Fibroblast of lung (primary cell): ENCODE data around the gene TMSB4X.

Experiments
- EZH2 ChIP-seq: IDR thresholded peaks from 2 replicates; pipeline ENCODE4 v1.5.1; 2012; ENCODE audit warnings: low read length, control low read depth, mild to moderate bottlenecking; ENCODE audit errors: missing control alignments
- TF ChIP-seq, protein P1 (sequence below), 2 donors: IDR thresholded peaks in 1 of 2; conservative IDR thresholded peaks in 1 of 2; 1 replicate in 1 of 2; 2 replicates in 1 of 2; pipeline ENCODE4 v1.5.1; 2011 to 2012; ENCODE audit warnings: low read length in 2 of 2, control low read depth in 1 of 2, inconsistent platforms in 1 of 2, low read depth in 1 of 2, mild to moderate bottlenecking in 1 of 2

DNA sequence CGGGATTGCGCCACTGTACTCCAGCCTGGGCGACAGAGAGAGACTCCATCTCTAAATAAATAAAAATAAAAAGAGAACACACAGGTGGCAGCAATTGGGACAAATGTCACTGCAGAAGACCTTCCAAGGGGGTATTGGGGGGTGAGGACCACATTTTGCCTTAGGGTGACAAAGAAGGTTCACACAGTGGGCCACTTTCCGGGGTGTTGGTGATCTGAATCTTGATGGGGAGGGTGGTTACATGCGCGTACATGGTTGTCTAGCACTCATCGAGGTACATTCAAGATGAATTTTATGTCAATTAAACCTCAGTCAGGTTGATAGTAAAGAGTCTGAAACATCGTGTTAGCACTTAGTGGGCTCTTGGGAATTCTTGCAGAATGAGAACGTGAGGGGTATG, 20.5 kb upstream of the TMSB4X start:
- TF ChIP-seq, protein P1, sequence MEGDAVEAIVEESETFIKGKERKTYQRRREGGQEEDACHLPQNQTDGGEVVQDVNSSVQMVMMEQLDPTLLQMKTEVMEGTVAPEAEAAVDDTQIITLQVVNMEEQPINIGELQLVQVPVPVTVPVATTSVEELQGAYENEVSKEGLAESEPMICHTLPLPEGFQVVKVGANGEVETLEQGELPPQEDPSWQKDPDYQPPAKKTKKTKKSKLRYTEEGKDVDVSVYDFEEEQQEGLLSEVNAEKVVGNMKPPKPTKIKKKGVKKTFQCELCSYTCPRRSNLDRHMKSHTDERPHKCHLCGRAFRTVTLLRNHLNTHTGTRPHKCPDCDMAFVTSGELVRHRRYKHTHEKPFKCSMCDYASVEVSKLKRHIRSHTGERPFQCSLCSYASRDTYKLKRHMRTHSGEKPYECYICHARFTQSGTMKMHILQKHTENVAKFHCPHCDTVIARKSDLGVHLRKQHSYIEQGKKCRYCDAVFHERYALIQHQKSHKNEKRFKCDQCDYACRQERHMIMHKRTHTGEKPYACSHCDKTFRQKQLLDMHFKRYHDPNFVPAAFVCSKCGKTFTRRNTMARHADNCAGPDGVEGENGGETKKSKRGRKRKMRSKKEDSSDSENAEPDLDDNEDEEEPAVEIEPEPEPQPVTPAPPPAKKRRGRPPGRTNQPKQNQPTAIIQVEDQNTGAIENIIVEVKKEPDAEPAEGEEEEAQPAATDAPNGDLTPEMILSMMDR (conservative IDR thresholded peaks at IDR 0.05 in 1 of 2, IDR thresholded peaks at IDR 0.05 in 1 of 2; ENCODE audit: low read depth in 1 of 2, low read length in 2 of 2) = no peak
- no peak for TF ChIP-seq EZH2
